Esophagus squamous epithelium (tissue), 5 donors: ENCODE data around the gene GDPD1. TPM values are rescaled to one million over a fixed set of nuclear protein-coding genes. Genes with fewer than 3 reads are reported as not detected.

Experiments used
- DNase-seq: peaks from one replicate; lab custom pipeline; 2025; lab: John Stamatoyannopoulos, UW
- H3K27ac ChIP-seq, 4 donors: fragments of 200-600 bp; sonication (generic); one replicate each; pipeline ENCODE4 v1.5.1; 2016 to 2019; ENCODE audit warnings: mild to moderate bottlenecking in 1 of 4
- H3K27me3 ChIP-seq, 4 donors: fragments of 200-600 bp; sonication (generic); 1 replicate in 3 of 4; 2 replicates in 1 of 4; pipeline versions ENCODE4 v1.5.1 to v1.6.0; 2017 to 2021; ENCODE audit warnings: antibody characterized with exemption in 1 of 4
- H3K36me3 ChIP-seq, 3 donors: fragments of 200-600 bp; sonication (generic); one replicate each; pipeline ENCODE4 v1.5.1; 2016 to 2019
- H3K4me1 ChIP-seq, 3 donors: fragments of 200-600 bp; sonication (generic); one replicate each; pipeline ENCODE4 v1.5.1; 2017 to 2019
- H3K4me3 ChIP-seq, 4 donors: fragments of 200-600 bp; sonication (generic); 1 replicate in 3 of 4; 2 replicates in 1 of 4; pipeline ENCODE4 v1.5.1; 2016 to 2019; ENCODE audit warnings: mild to moderate bottlenecking in 2 of 4, moderate library complexity in 1 of 4
- H3K9me3 ChIP-seq, 3 donors: fragments of 200-600 bp; sonication (generic); one replicate each; pipeline ENCODE4 v1.5.1; 2016 to 2019
- POLR2A ChIP-seq, 4 donors: fragments of 450-650 bp; IDR thresholded peaks; one replicate each; pipeline ENCODE4 v1.6.1; 2017; ENCODE audit warnings: antibody characterized with exemption in 4 of 4, mild to moderate bottlenecking in 4 of 4, moderate library complexity in 3 of 4
- WGBS, 2 donors: methylation state at CpG; one replicate each; pipeline ENCODE4 v1.1.5; 2018; 5-methylcytosine and 5-hydroxymethylcytosine counted together
- intact Hi-C: fragments of 100-400 bp; cut with DNase I; formaldehyde crosslinking; loops from one replicate; pipeline ENCODE4 v1.15.0; 2022
- total RNA-seq, 4 donors: library from RNA; depleted of rRNA; stranded (reverse); fragments of >200 nt; gene quantifications; one replicate each; pipeline ENCODE4 v1.1.0, GENCODE V29; 2016
- TF ChIP-seq, protein P1 (sequence below), 6 experiments: fragments of 450-650 bp in 4 of 6; fragments of 200-600 bp in 2 of 6; sonication (generic) in 2 of 6; IDR thresholded peaks; one replicate each; pipeline ENCODE4 v1.5.1; 2016 to 2019; ENCODE audit warnings: antibody characterized with exemption in 6 of 6, mild to moderate bottlenecking in 4 of 6, moderate library complexity in 4 of 6
- donor health status: DM: yes; HTN: yes; CAD: no.

The GDPD1 gene
- 1 to 10 TPM in 2 of 4 donors, under 1 TPM in 1, not detected in 1; 0.59 to 2.0 (median 1.9) TPM for total RNA-seq

DNA sequence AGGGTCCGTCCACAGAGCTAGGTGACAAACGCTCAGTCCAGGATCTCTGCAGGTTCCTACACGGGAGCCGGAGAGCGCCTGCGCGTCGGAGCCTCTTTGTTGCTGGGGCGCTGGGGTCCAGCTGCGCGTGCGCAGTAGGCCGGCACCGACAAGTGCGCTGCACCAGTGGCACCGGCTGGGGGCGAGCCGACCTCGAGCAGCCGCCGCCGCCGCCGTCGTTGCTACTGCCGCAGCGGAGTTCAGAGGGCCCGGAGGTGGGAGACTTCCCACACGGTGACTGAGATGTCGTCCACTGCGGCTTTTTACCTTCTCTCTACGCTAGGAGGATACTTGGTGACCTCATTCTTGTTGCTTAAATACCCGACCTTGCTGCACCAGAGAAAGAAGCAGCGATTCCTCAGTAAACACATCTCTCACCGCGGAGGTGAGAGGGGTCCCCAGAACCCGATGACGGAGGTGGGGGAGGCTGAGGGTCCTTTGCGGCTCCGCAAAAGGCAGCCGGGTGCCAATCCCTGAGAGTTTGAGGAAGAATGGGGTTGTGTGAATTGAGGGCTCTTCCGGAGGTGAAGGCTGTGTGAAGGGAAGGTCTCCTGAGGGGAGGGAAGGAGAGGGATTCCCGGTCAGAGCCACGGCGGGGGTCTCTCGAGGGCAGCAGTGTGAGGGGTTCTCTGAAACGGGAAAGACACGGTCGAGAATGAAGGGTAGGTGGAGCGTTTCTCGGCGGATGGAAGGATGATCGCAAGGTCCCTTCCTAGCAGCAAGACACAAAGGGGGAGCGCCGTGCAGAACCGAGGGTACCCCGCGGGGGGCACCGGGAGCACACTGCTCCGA, at the start of gene GDPD1:
Gene GDPD1, plus strand, starts transcription at position 184 of the 831 bp plus-strand sequence. Its CDS starts 99 bp downstream, at position 283.
- H3K27ac ChIP-seq = peak within 1 kb of the TSS; percentile 77 to 88 (median 82)
- no peaks in the 10 kb centered on the region for H3K27me3 ChIP-seq
- H3K36me3 ChIP-seq = peaks cover 0 to 5% (median 0%) of the 10 kb centered on the region in 3 donors
- no peaks in the 10 kb centered on the region for H3K9me3 ChIP-seq
- intact Hi-C loops = no loop called here
- TF ChIP-seq, protein P1, sequence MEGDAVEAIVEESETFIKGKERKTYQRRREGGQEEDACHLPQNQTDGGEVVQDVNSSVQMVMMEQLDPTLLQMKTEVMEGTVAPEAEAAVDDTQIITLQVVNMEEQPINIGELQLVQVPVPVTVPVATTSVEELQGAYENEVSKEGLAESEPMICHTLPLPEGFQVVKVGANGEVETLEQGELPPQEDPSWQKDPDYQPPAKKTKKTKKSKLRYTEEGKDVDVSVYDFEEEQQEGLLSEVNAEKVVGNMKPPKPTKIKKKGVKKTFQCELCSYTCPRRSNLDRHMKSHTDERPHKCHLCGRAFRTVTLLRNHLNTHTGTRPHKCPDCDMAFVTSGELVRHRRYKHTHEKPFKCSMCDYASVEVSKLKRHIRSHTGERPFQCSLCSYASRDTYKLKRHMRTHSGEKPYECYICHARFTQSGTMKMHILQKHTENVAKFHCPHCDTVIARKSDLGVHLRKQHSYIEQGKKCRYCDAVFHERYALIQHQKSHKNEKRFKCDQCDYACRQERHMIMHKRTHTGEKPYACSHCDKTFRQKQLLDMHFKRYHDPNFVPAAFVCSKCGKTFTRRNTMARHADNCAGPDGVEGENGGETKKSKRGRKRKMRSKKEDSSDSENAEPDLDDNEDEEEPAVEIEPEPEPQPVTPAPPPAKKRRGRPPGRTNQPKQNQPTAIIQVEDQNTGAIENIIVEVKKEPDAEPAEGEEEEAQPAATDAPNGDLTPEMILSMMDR (IDR thresholded peaks at IDR 0.05) = peak; percentile 65 to 95 (median 81)
- peak in 2 of 4 donors; percentile 20 to 45 for TF ChIP-seq POLR2A (IDR thresholded peaks at IDR 0.05)
- H3K4me1 ChIP-seq = peaks cover 0 to 13% (median 5%) of the 10 kb centered on the region in 3 donors
- peak; percentile 74 for DNase-seq
- 0 to 1% methylated on average over 27 to 40 of the region's 60 CpGs for WGBS, 2 donors
- peak within 1 kb of the TSS; percentile 73 to 93 (median 88) for H3K4me3 ChIP-seq

DNA sequence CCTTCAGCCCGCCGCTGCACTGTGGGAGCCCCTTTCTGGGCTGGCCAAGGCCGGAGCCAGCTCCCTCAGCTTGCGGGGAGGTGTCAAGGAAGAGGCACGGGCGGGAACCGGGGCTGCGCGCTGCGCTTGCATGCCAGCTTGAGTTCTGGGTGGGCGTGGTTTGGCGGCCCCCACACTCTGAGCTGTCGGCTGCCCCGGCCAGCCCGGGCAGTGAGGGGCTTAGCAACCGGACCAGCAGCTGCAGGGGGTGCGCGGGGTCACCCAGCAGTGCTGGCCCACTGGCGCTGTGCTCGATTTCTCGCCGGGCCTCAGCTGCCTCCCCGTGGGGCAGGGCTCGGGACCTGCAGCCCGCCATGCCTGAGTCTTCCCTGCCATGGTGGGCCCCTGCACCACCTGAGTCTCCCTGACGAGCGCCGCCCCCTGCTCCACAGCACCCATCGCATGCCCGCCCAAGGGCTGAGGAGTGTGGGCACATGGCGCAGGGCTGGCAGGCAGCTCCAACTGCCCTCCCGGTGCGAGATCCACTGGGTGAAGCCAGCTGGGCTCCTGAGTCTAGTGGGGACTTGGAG, 47.8 kb upstream of the GDPD1 start:
- no peak for DNase-seq
- Histone ChIP-seq H3K4me3 (no peak overlapping the region), H3K36me3 (peaks cover 0 to 24% (median 0%) of the 10 kb centered on the region in 3 donors), H3K9me3 (no peaks in the 10 kb centered on the region), H3K4me1 (no peaks in the 10 kb centered on the region), H3K27me3 (no peaks in the 10 kb centered on the region), H3K27ac (no peak overlapping the region)
- 94 to 100% methylated on average over 2 to 6 of the region's 33 CpGs for WGBS, 2 donors
- TF ChIP-seq, protein P1 (IDR thresholded peaks at IDR 0.05) = no peak
- no peak for TF ChIP-seq POLR2A (IDR thresholded peaks at IDR 0.05)
- intact Hi-C loops = no loop called here

DNA sequence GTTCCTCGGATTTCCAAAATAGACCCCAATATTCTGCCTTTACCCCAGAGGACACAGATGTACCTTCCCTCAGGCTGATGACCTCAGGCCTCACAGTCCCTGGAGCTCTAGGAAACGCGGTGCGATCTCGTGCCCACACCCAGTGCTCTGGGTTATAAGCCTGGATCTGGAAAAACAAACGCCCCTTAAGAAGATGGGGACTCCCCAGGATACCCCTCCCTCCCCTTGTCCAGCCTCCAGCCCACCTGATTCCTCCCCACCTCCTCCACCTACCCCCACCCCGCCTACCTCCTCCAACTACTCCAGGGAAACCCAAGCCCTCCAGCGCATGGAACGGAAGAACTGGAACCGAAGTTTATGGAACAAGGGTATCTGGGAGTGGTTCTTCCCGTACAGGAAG, 45.6 kb upstream of the GDPD1 start:
- intact Hi-C loops = no loop called here
- H3K27me3 ChIP-seq = no peaks in the 10 kb centered on the region
- H3K36me3 ChIP-seq = peaks cover 0 to 24% (median 0%) of the 10 kb centered on the region in 3 donors
- H3K27ac ChIP-seq = no peak overlapping the region
- TF ChIP-seq POLR2A (IDR thresholded peaks at IDR 0.05) = no peak
- TF ChIP-seq, protein P1 (IDR thresholded peaks at IDR 0.05) = no peak
- H3K9me3 ChIP-seq = no peaks in the 10 kb centered on the region
- H3K4me3 ChIP-seq = no peak overlapping the region
- 94 to 100% methylated on average over 8 to 9 of the region's 11 CpGs for WGBS, 2 donors
- DNase-seq = no peak
- no peaks in the 10 kb centered on the region for H3K4me1 ChIP-seq

DNA sequence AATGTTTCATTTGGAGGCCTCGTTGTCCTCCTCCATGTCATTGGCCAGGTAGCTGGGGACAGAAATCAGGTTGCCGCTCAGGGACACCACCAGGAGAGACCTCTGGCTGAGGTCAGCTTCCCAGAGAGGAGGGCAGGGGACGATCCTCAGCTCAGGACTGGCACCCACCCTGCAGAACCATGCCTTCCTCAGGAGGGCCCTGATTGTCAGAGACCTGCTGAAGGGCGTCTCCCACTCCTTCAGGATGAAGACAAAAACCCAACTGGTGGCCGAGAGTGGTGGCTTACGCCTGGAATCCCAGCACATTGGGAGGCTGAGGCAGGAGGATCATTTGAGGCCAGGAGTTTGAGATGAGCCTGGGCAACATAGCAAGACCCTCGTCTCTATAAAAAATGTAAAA, 45.2 kb upstream of the GDPD1 start:
- H3K36me3 ChIP-seq = peaks cover 0 to 19% (median 0%) of the 10 kb centered on the region in 3 donors
- no peak for DNase-seq
- WGBS, 2 donors = 90 to 97% methylated on average over 7 of the region's 7 CpGs
- intact Hi-C loops = no loop called here
- no peaks in the 10 kb centered on the region for H3K9me3 ChIP-seq
- no peak overlapping the region for H3K27ac ChIP-seq
- no peak overlapping the region for H3K4me3 ChIP-seq
- TF ChIP-seq, protein P1 (IDR thresholded peaks at IDR 0.05) = no peak
- no peak for TF ChIP-seq POLR2A (IDR thresholded peaks at IDR 0.05)
- no peaks in the 10 kb centered on the region for H3K27me3 ChIP-seq
- no peaks in the 10 kb centered on the region for H3K4me1 ChIP-seq
